ENCODE results near the gene KDM2B.

The KDM2B gene

GRCh38 chr12:121568971-121569751, 11.7 kb downstream of the KDM2B start:
- peak in 1 of 10 donors; percentile 76 for DNase-seq
- intact Hi-C loops (cut with DNase I) = no loop called here

GRCh38 chr12:121568518-121568917, 12.3 kb downstream of the KDM2B start:
- peak in 1 of 10 donors; percentile 10 for DNase-seq
- intact Hi-C loops (cut with DNase I) = no loop called here

- intact Hi-C loops (cut with DNase I) = no loop called here
- DNase-seq = no peak
These were observed 15.7 kb downstream of the KDM2B start for GRCh38 chr12:121565076-121565475.

- DNase-seq = peak in 1 of 10 donors; percentile 19
- intact Hi-C loops (cut with DNase I) = no loop called here
These were observed 18.3 kb downstream of the KDM2B start for GRCh38 chr12:121562488-121562887.

- intact Hi-C loops (cut with DNase I) = no loop called here
- peak in 1 of 10 donors; percentile 77 for DNase-seq
These were observed 19.8 kb downstream of the KDM2B start for GRCh38 chr12:121561009-121561395.

- DNase-seq = peak in 1 of 10 donors; percentile 58
- intact Hi-C loops (cut with DNase I) = no loop called here
These were observed 20.3 kb downstream of the KDM2B start for GRCh38 chr12:121560392-121561008.

GRCh38 chr12:121558956-121559355, 21.9 kb downstream of the KDM2B start:
- intact Hi-C loops (cut with DNase I) = no loop called here
- no peak for DNase-seq

GRCh38 chr12:121550974-121551634, 29.7 kb downstream of the KDM2B start:
- intact Hi-C loops (cut with DNase I) = no loop called here
- DNase-seq = no peak

GRCh38 chr12:121549075-121549474, 31.7 kb downstream of the KDM2B start:
- DNase-seq = no peak
- intact Hi-C loops (cut with DNase I) = no loop called here

- no peak for DNase-seq
- intact Hi-C loops (cut with DNase I) = no loop called here
These were observed 35.3 kb downstream of the KDM2B start for GRCh38 chr12:121545480-121545879.

GRCh38 chr12:121543786-121544185, 37.0 kb downstream of the KDM2B start:
- intact Hi-C loops (cut with DNase I) = no loop called here
- DNase-seq = no peak

GRCh38 chr12:121539908-121540307, 40.9 kb downstream of the KDM2B start:
- no peak for DNase-seq
- intact Hi-C loops (cut with DNase I) = loop anchor here (5.0 kb wide), 1 partner anchor 42 kb away; the partner anchor contains the start of gene KDM2B

- intact Hi-C loops (cut with DNase I) = loop anchor here (5.0 kb wide), 1 partner anchor 44 kb away; the partner anchor contains the start of gene KDM2B
These were observed 42.1 kb downstream of the KDM2B start for GRCh38 chr12:121538699-121539061.

GRCh38 chr12:121537814-121538698, 42.8 kb downstream of the KDM2B start:
- peak in 3 of 10 donors; percentile 46 to 85 (median 73) for DNase-seq
- intact Hi-C loops (cut with DNase I) = loop anchor here (5.0 kb wide), 1 partner anchor 44 kb away; the partner anchor contains the start of gene KDM2B

More at GRCh38 chr12:121538699-121539061, 42.1 kb downstream of the KDM2B start:
- peak in 2 of 10 donors; percentile 32 to 62 for DNase-seq

- DNase-seq = peak; percentile 67 to 96 (median 80)
- intact Hi-C loops (cut with DNase I) = loop anchor here (5.0 kb wide), 1 partner anchor 45 kb away; the partner anchor contains the start of gene KDM2B
These were observed 43.7 kb downstream of the KDM2B start for GRCh38 chr12:121536899-121537813.

- intact Hi-C loops (cut with DNase I) = loop anchor here (5.0 kb wide), 1 partner anchor 46 kb away; the partner anchor contains the start of gene KDM2B
- peak; percentile 59 to 98 (median 88) for DNase-seq
These were observed 44.5 kb downstream of the KDM2B start for GRCh38 chr12:121536054-121536898.

GRCh38 chr12:121535150-121536053, 45.4 kb downstream of the KDM2B start:
- intact Hi-C loops (cut with DNase I) = loop anchor here (5.0 kb wide), 1 partner anchor 47 kb away; the partner anchor contains the start of gene KDM2B
- DNase-seq = peak in 2 of 10 donors; percentile 52 to 73

Data from posterior cingulate gyrus (tissue), 11 donors.